Activated CD4-positive, alpha-beta T cell treated with anti-CD3 and anti-CD28 coated beads, Interleukin-2, amount 50 U/mL, for 24 hours (primary cell): Measurements from ENCODE around the gene DENND4C.
"Not testable (repeated sequence)": the region's sequence is repeated elsewhere in the genome, so short reads cannot be mapped to it uniquely, and the experiment has no call there.

ENCODE experiments used
- DNase-seq, 2 donors: peaks; one replicate each; pipeline ENCODE4 v3.0.0-alpha.2; 2020; ENCODE audit warnings: low read depth in 1 of 2, low spot score in 1 of 2

Gene DENND4C

GRCh38 chr9:19409401-19410194 lies 179.1 kb downstream of the DENND4C start:
- no peak for DNase-seq

DNA sequence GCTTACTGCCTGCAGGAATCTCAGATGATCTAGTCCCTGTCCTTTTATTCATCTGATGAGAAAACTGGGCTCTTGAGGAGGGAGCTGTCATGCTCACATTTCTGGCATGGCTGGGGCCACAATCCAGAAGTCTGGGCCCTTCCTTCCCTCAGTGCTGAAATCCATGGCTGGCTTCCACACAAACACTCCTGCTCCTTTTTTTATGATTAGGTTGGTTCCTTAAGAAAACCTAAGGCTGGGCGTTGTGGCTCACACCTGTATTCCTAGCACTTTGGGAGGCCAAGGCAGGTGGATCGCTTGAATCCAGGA lies 179.7 kb downstream of the DENND4C start:
- DNase-seq = no peak

DNA sequence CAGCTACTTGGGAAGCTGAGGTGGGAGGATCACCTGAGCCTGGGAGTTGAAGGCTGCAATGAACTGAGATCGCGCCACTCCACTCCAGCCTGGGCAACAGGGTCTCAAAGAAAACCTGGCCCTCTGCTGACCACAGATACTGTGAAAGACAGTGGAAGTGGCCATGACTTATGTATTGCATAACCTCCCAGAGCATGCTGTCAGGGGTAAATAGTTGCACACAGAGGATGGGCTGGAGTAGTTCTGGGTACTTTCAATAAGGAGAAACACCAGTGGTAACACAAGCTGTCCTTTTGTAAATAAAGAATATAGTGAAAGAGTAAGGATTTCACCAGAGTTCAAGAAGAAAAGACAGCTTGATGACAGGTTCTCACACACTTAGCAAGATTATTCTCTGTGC lies 180.1 kb downstream of the DENND4C start:
- DNase-seq = no peak

GRCh38 chr9:19411316-19411715 lies 180.8 kb downstream of the DENND4C start:
- no peak for DNase-seq

DNA sequence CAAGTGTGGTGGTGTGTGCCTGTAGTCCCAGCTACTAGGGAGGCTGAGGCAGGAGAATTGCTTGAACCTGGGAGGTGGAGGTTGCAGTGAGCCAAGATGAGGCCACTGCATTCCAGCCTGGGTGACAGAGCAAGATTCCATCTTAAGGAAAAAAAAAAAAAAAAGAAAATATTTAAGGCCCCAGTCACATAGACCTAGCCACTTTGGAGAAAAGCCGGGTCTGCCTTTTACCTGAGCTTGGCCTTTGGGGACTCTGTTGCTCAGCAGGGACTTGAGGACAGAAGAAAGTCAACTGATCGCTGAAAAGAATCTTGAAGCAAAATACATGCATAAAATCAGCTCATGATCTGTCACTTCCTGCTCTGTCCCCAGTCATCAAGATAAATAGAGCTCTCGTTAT lies 183.0 kb downstream of the DENND4C start:
- not testable (repeated sequence) for DNase-seq

GRCh38 chr9:19416143-19416542 lies 185.7 kb downstream of the DENND4C start:
- DNase-seq = no peak

GRCh38 chr9:19420877-19421276 lies 190.4 kb downstream of the DENND4C start:
- DNase-seq = no peak
